Activated effector memory CD4-positive, alpha-beta T cell treated with anti-CD3 and anti-CD28 coated beads, Interleukin-2, amount 50 U/mL, for 16 hours (primary cell): ENCODE measurements around the gene MDM2.
"Not testable (repeated sequence)": the region's sequence is repeated elsewhere in the genome, so short reads cannot be mapped to it uniquely, and the experiment has no call there.

Experiments used
- DNase-seq: peaks from one replicate; pipeline ENCODE4 v3.0.0-alpha.2; 2020

The MDM2 gene

DNA sequence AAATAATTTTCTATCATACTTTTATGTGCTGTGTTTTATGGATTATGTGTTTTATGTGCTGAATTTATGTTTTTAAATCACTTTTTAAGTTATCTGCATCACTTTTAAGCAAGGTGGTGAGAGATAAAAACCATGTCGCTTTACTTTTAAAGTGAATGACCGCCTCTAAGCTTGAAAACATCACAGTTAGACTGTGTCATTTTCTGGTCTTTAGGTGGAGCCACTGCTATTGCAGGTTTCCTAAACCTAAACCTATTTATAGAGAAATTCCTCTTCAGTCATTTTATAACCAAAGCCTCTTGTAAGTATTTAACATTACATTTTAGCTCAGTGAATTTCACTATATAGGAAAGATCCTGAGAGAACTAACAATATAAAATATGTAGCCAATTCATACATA is 21.0 kb upstream of the MDM2 start:
- no peak for DNase-seq

DNA sequence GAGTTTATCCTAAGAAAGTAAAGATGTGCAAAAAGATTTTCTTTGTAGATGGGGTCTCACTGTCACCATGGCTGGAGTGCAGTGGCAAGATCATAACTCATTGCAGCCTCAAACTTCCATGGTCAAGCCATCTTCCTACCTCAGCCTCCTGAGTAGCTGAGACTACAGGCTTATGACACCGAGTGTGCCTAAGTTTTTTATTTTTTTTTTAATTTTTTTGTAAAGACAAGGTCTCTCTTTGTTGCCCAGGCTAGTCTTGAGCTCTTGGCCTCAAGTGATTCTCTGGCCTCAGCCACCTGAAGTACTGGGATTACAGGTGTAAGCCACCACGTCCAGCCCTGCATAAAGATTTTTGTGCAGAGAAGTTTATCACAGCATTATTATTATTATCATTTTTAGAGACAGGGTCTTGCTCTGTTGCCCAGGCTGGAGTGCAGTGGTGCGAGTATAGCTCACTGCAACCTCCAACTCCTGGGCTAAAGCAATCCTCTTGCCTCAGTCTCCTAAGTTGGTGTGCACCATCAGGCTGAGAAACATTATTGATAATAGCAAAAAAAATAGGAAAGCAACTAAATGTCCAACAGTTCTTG is 19.3 kb upstream of the MDM2 start:
- no peak for DNase-seq

- DNase-seq = no peak
Observed at GRCh38 chr12:68789144-68789878, 18.7 kb upstream of the MDM2 start.

DNA sequence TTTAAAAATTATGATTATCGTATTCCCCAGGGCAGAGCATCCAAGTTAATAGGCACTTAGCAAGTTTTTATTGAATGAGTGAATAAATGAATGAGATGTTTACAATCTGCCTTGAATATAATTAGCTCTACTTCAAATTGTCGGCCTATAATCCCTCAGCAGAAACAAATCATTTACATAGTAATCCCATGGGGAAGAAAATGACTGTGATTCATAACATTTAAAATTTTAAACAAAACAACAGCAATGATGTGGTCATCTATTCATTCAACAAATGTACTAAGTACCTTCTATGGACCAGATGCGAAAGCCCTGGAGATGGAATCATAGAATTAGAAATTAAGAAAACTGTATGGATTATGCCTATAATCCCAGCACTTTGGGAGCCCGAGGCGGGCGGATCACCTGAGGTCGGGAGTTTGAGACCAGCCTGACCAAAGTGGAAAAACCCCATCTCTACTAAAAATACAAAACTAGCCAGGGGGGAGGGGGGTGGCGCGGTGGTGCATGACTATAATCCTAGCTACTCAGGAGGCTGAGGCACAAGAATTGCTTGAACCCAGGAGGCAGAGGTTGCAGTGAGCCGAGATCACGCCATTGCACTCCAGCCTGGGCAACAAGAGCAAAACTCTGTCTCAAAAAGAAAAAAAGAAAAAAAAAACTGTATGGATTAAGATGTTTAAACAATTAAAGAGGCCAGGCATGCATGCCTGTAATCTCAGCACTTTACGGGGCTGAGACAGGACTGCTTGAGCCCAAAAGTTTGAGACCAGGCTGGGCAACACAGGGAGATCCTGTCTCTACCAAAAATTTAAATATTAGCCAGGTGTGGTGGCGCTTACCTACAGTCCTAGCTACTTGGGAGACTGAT is 17.7 kb upstream of the MDM2 start:
- DNase-seq = no peak

GRCh38 chr12:68790952-68791234 is 17.1 kb upstream of the MDM2 start:
- no peak for DNase-seq

DNA sequence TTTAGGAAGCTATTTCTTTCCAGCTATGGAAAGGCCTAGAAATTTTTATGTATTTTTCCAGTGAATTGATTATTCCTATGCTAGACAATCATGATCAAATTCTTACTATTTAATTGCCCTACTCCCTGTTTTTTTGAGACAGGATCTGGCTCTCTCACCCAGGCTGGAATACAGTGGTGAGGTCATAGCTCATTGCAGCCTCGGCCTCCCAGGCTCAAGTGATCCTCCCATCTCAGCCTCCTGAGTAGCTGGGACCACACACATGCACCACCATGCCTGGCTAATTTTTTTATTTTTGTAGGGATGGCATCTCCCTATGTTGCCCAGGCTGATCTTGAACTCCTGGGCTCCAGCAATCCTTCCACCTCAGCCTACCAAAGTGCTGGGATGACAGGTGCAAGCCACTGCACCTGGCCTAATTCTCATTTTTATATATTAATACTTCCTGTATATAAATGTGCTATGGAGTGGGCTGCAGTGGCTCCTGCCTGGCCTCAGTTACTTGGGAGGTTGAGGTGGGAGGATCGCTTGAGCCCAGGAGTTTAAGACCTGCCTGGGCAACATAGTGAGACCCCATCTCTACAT is 16.0 kb upstream of the MDM2 start:
- no peak for DNase-seq

GRCh38 chr12:68792952-68793351 is 15.0 kb upstream of the MDM2 start:
- DNase-seq = no peak

DNA sequence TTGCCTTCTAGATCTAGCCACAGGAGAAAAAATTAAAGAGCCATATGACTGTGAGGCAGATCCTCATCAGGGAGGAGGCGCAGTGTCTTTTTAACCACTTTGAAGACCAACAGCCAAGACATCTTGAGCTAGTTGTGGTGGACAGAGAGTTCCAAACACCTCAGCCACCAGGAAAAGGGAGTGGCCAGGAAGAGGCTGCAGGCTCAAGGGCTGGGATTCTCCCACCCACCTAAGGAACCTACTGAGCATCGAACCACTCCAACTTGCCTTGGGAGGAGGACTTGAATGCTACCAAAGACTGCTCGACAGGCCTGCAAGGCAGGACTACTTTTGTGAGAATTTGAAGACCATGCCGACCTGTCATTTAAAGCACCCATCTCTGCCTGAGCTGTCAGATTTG is 14.5 kb upstream of the MDM2 start:
- DNase-seq = no peak

DNA sequence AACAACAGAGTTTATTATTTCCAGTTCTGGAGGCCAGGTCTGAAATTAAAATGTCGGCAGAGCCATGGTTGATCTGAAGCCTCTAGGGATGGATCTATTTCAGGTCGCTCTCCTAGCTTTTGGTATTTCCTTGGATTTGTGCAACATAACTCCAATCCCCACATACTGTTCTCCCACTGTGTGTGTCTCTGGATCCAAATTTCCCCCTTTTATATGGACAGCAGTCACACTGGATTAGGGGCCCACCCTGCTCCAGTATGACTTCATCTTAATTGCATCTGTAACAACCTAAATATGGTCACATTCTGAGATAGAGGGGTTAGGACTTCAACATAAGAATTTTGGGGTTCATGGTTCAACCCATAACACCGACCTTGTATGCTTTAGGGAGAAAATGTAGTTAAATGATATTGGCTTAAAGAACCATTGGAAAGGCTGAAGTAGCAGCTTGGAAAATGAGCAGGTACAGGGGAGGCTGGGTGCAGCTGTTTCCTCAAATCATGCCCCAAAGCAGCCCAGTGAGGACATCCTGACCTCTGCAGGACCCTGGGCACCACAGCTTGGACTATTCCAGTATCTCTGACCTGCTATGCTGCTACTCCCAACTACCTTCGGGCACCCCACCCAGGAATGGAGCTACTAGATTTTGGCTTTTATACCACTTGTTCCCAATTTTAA is 13.9 kb upstream of the MDM2 start:
- no peak for DNase-seq

DNA sequence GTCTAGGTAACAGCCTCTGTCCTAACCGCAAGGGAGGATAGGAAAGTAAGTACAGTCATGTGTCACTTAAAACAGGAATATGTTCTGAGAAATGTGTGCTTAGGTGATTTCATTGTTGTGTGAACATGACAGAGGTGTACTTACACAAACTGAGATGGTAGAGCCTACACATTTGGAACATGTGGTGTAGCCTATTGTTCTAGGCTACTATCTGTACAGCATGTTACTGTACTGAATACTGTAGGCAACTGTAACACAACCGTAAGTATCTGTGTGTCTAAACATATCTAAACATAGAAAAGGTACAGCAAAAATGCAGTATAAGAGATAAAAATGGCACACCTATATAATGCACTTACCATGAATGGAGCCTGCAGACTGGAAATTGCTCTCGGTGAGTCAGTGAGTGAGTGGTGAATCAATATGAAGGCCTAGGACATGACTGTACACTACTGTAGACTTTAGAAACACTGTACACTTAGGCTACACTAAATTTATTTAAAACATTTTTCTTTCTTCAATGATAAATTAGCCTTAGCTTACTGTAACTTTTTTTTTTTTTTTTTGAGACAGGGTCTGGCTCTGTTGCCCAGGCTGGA is 13.2 kb upstream of the MDM2 start:
- no peak for DNase-seq

- no peak for DNase-seq
Observed at GRCh38 chr12:68796399-68796798, 11.6 kb upstream of the MDM2 start.

DNA sequence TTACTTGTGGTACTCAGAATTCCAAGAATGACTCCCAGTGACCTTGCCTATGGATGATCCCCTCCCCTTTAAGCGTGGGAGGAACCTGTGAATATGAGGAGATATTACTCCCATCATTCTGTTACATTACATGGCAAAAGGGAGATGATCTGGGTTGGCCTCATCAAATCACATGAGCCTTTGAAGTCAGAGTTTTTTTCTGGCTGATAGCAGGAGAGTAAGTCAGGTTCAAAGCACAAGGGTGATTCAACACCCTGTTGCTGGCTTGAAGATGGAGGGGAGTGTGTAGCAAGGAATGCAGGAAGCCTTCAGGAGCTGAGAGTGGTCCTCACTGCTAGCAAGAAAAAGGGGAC is 9.1 kb upstream of the MDM2 start:
- no peak for DNase-seq

GRCh38 chr12:68800294-68800693 is 7.7 kb upstream of the MDM2 start:
- DNase-seq = no peak

DNA sequence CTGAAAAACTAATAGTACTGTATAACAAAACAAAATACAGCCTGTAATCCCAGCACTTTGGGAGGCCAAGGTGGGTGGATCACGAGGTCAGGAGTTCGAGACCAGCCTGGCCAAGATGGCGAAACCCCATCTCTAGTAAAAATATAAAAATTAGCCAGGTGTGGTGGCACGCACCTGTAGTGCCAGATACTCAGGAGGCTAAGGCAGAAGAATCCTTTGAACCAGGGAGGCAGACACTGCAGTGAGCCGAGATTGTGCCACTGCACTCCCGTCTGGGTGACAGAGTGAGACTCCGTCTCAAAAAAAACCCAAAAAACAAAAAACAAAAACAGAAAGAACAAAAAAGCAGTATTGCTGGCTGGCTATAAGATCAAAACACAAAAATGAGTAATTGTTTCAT is 6.9 kb upstream of the MDM2 start:
- DNase-seq = not testable (repeated sequence)

DNA sequence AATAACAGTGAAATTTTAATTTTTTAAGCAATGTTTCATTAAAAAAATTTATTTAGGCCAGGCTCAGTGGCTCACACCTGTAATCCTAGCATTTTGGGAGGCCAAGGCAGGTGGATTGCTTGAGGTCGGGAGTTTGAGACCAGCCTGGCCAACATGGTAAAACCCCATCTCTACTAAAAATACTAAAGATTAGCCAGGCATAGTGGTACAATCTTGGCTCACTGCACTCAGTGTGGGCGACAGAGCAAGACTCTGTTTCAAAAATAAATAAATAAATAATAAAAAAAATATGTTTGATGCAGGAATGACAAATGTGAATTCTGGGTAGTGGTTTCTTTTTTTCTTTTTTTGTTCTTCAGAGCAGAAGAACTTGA is 5.6 kb upstream of the MDM2 start:
- not testable (repeated sequence) for DNase-seq

GRCh38 chr12:68802911-68803651 is 4.9 kb upstream of the MDM2 start:
- not testable (repeated sequence) for DNase-seq

GRCh38 chr12:68803948-68804656 is 3.9 kb upstream of the MDM2 start:
- no peak for DNase-seq

DNA sequence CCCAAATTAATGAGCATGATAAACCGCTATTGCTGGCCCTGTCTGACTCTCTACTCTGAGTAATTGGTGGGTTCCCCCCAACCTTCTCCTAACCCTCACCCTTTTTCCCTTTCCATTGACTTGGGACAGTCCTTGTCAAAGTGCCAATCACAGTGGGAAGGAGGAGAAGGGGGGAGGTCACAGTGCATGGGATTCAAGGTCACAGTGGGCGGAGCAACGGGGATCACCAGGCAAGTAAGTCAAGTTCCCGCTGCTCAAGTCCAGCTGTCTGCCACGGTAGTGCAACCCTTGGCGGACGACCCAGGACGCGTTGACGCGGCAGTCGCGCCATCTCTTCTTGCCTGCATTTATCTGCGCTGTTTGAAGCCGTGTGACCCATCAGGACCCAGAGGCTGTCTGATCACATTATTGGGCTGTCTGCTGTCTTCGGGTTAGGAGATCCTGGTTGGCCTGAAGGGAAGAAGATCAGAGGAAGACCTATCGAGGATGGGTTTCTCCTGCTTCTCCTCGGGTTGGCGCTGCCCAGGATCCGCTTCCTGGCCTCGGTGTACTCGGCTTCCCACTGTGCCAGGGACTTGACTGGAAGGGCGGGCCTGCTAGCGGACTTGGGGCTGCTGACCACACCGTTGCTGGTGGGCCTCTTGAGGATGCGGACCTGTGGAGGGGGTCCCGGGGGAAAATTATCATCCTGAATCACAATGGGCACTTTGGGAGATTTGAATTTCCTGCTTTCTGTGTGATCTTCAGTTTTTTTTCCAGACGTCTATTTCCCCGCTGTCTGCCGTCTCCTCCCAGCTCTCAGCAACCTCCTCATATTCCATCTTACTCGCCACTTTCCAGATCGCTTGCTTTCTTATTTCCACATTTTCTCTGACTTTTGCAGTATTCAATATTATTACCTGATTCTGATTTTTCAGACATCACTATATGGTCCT is 3.1 kb upstream of the MDM2 start:
- no peak for DNase-seq

GRCh38 chr12:68805592-68806120 is 2.3 kb upstream of the MDM2 start:
- no peak for DNase-seq
